AG04449 (cell line): ENCODE data around the gene TST.

Experiments
- CTCF ChIA-PET: fragments of 350-600 bp; formaldehyde crosslinking; extraction: SDS; loops from one replicate; lab custom pipeline; 2021; ENCODE audit warnings: antibody characterized with exemption; lab: Yijun Ruan, JAX
- POLR2A ChIA-PET: fragments of 400-600, 350-600 bp; formaldehyde crosslinking; extraction: SDS; loops from one replicate; lab custom pipeline; 2020; ENCODE audit warnings: antibody characterized with exemption, inconsistent platforms; lab: Yijun Ruan, JAX
- DNase-seq: peaks from one replicate; pipeline ENCODE4 v3.0.0-alpha.2; 2010; ENCODE audit warnings: low read depth, low spot score
- H3K4me3 ChIP-seq: 2 replicates; pipeline ENCODE4 v1.5.1; 2011; ENCODE audit warnings: low read depth, mild to moderate bottlenecking, control low read depth, low read length
- TF ChIP-seq, protein P1 (sequence below): IDR thresholded peaks from one replicate; pipeline ENCODE4 v1.5.1; 2011; ENCODE audit warnings: mild to moderate bottlenecking, moderate library complexity, low read length, control low read depth, inconsistent platforms; ENCODE audit not compliant: insufficient read depth; ENCODE audit errors: missing control alignments

Gene TST

DNA sequence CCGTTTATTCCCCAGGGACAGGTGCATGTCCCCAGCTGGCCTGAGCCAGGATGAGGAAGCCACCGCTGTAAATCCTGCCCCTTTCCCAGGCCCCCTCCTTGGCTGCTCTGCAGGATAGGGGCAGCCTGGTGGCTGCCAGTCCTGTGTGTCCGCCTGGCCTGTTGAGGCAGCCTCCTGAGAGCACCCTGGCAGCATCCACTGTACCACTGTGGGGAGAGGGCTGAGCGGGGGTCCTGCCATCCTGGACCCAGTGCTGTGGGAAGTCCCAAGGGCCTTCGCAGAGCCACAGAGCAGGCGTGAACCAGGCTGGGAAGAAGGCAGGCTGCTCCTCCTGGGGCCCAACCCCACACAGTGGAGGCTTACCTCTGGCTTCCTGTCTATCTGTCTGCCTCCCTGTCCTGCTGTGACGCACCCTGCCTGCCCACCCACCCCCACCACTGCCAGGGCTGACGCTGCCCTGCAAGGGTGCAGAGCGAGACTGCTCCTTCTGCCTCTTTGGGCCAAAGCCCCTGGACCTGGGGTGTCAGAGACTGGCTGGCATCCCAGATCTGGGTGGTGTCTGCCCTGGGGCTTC lies 40.7 kb upstream of the TST start:
- no peak for DNase-seq
- ChIA-PET CTCF (no interaction called here), POLR2A (no interaction called here)
- H3K4me3 ChIP-seq = no peak overlapping the region
- TF ChIP-seq, protein P1, sequence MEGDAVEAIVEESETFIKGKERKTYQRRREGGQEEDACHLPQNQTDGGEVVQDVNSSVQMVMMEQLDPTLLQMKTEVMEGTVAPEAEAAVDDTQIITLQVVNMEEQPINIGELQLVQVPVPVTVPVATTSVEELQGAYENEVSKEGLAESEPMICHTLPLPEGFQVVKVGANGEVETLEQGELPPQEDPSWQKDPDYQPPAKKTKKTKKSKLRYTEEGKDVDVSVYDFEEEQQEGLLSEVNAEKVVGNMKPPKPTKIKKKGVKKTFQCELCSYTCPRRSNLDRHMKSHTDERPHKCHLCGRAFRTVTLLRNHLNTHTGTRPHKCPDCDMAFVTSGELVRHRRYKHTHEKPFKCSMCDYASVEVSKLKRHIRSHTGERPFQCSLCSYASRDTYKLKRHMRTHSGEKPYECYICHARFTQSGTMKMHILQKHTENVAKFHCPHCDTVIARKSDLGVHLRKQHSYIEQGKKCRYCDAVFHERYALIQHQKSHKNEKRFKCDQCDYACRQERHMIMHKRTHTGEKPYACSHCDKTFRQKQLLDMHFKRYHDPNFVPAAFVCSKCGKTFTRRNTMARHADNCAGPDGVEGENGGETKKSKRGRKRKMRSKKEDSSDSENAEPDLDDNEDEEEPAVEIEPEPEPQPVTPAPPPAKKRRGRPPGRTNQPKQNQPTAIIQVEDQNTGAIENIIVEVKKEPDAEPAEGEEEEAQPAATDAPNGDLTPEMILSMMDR = no peak

DNA sequence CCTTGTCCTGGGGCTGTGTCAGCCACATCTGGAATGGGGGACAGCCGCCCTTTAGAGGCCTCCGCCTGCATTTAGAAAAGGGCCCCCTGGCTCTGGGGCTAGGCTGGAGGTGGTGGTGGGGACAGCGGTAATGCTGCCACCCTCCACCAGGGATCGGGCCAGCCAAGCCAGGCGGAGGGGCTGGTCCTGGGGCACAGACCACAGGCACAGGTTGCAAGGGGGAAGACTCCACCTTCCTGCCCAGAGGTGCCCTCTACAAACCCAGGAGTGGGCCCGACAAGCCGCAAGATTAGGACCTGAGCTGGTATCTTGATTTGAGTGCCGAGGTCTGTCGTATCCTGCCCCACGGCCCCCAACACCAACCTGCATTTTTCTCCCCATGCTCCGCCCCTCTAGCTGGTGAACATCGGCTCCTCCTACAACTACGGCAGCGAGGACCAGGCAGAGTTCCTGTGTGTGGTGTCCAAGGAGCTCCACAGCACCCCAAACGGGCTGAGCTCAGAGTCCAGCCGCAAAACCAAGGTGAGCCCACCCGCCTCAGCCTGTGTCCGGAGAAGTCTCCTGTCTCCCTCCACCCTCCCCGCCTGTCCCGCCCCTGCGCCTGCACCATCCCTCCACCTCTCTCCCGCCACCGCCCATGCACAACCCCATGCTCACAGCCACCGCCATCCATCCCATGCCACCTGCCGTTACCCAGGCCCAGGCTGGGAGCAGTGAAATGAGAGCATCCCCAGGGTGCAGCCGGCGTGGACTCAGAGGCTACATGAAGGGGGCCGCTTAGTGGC lies 39.9 kb upstream of the TST start:
- H3K4me3 ChIP-seq = no peak overlapping the region
- ChIA-PET POLR2A (no interaction called here), CTCF (no interaction called here)
- TF ChIP-seq, protein P1 = no peak
- no peak for DNase-seq

- ChIA-PET POLR2A (no interaction called here), CTCF (no interaction called here)
Observed at GRCh38 chr22:37057796-37058510, 38.7 kb upstream of the TST start.

DNA sequence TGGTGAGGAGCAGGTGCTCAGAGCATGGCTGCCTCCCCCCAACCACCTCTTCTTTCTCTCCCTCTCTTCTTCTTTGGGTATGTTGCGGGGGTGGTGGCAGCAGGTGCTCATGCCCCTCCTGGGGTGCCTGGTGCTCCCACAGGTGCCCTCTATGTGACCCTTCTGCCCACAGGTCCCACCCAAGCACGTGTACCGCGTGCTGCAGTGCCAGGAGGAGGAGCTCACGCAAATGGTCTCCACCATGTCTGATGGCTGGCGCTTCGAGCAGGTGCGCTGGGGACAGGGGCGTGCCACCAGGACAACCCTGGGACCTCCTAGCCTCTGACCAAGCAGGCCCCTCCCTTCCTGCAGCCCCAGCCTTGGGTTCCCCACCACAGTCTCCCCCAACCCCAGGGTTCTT lies 38.0 kb upstream of the TST start:
- ChIA-PET CTCF (no interaction called here), POLR2A (no interaction called here)
- TF ChIP-seq, protein P1 = no peak
- no peak overlapping the region for H3K4me3 ChIP-seq
- no peak for DNase-seq

More at GRCh38 chr22:37057796-37058510, 38.7 kb upstream of the TST start:
- DNase-seq = no peak
- TF ChIP-seq, protein P1 = no peak
- H3K4me3 ChIP-seq = no peak overlapping the region

GRCh38 chr22:37056246-37056645 lies 37.0 kb upstream of the TST start:
- no peak overlapping the region for H3K4me3 ChIP-seq
- ChIA-PET CTCF (interaction anchor here (1.6 kb wide), 1 partner anchor 143 kb away, joined by 6 read pairs; no protein-coding TSS in a partner anchor), POLR2A (no interaction called here)
- TF ChIP-seq, protein P1 = no peak
- no peak for DNase-seq
